ENCODE data around the gene NR4A1. TPM values are rescaled to one million over a fixed set of nuclear protein-coding genes. Genes with fewer than 3 reads are reported as not detected.

The NR4A1 gene
- total and polyA plus RNA-seq, 4 donors = 45.1 to 77.9 (median 62.0) TPM

DNA sequence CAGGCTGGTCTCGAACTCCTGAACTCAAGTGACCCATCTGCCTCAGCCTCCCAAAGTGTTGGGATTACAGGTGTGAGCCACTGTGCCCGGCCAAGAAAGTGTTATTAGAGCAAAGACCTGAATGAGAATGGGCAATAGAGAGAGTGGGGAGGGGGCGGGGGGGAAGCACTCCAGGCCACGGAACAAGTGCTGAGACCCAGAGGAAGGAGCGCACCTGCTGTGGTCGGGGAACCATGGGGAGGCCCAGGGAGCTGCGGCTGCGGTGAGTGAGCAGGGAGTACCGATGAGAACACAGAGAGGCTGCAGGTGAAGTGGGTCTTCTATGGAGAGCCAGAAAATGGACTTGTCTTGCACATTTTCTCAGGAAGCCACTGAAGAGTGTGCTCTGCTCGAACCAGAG, 39.0 kb downstream of the NR4A1 start:
- no peak for DNase-seq
- no peaks in the 10 kb centered on the region for H3K9me3 ChIP-seq (ENCODE audit: control insufficient read depth in 4 of 4, insufficient read depth in 3 of 4, low read length in 3 of 4)
- no peak overlapping the region for H3K9ac ChIP-seq (ENCODE audit: insufficient read depth in 1 of 2, low read length in 2 of 2)
- peaks cover 0 to 2% (median 0%) of the 10 kb centered on the region in 3 donors for H3K27me3 ChIP-seq (ENCODE audit: control insufficient read depth in 3 of 3, insufficient read depth in 3 of 3, low read length in 2 of 3)
- TF ChIP-seq, protein P1, sequence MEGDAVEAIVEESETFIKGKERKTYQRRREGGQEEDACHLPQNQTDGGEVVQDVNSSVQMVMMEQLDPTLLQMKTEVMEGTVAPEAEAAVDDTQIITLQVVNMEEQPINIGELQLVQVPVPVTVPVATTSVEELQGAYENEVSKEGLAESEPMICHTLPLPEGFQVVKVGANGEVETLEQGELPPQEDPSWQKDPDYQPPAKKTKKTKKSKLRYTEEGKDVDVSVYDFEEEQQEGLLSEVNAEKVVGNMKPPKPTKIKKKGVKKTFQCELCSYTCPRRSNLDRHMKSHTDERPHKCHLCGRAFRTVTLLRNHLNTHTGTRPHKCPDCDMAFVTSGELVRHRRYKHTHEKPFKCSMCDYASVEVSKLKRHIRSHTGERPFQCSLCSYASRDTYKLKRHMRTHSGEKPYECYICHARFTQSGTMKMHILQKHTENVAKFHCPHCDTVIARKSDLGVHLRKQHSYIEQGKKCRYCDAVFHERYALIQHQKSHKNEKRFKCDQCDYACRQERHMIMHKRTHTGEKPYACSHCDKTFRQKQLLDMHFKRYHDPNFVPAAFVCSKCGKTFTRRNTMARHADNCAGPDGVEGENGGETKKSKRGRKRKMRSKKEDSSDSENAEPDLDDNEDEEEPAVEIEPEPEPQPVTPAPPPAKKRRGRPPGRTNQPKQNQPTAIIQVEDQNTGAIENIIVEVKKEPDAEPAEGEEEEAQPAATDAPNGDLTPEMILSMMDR (IDR thresholded peaks at IDR 0.05; ENCODE audit: control extremely low read depth, extremely low read depth) = no peak
- no peaks in the 10 kb centered on the region for H3K36me3 ChIP-seq (ENCODE audit: control insufficient read depth in 4 of 4, insufficient read depth in 4 of 4, low read length in 4 of 4)
- no peak overlapping the region for H3K27ac ChIP-seq (ENCODE audit: low read depth in 1 of 2, low read length in 1 of 2)
- no peaks in the 10 kb centered on the region for H3K4me1 ChIP-seq (ENCODE audit: control insufficient read depth in 5 of 5, insufficient read depth in 5 of 5, low read length in 5 of 5)
- 75 to 76% methylated on average over 10 of the region's 10 CpGs for WGBS, 2 donors
- no peak overlapping the region for H3K4me3 ChIP-seq
- ATAC-seq (ENCODE audit: insufficient read depth, low FRiP score) = no peak

DNA sequence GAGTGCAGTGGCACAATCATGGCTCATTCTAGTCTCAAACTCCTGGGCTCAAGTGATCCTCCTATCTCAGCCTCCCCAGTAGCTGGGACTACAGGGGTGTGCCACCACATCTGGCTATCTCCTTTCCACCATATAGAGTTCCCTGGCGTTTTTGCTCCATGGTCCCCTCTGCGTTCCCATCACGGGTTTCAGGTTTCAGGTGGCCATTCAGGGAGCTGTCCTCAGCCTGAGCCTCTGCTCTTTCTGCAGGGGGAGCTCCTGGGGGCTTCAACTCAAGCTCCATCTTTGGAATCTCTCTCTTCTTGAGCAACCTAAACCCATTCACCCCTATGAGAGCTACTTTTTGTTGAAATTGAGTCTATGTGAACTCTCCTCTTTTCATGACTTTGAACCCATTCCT, 39.8 kb downstream of the NR4A1 start:
- no peak overlapping the region for H3K4me3 ChIP-seq
- ATAC-seq (ENCODE audit: insufficient read depth, low FRiP score) (no peak), DNase-seq (no peak)
- TF ChIP-seq, protein P1 (IDR thresholded peaks at IDR 0.05; ENCODE audit: control extremely low read depth, extremely low read depth) = no peak
- no peak overlapping the region for H3K27ac ChIP-seq (ENCODE audit: low read depth in 1 of 2, low read length in 1 of 2)
- H3K9ac ChIP-seq (ENCODE audit: insufficient read depth in 1 of 2, low read length in 2 of 2) = no peak overlapping the region
- 20 to 33% methylated on average over 3 of the region's 3 CpGs for WGBS, 2 donors
- no peaks in the 10 kb centered on the region for H3K36me3 ChIP-seq (ENCODE audit: control insufficient read depth in 4 of 4, insufficient read depth in 4 of 4, low read length in 4 of 4)
- no peaks in the 10 kb centered on the region for H3K4me1 ChIP-seq (ENCODE audit: control insufficient read depth in 5 of 5, insufficient read depth in 5 of 5, low read length in 5 of 5)
- H3K9me3 ChIP-seq (ENCODE audit: control insufficient read depth in 4 of 4, insufficient read depth in 3 of 4, low read length in 3 of 4) = no peaks in the 10 kb centered on the region
- peaks cover 0 to 2% (median 0%) of the 10 kb centered on the region in 3 donors for H3K27me3 ChIP-seq (ENCODE audit: control insufficient read depth in 3 of 3, insufficient read depth in 3 of 3, low read length in 2 of 3)

DNA sequence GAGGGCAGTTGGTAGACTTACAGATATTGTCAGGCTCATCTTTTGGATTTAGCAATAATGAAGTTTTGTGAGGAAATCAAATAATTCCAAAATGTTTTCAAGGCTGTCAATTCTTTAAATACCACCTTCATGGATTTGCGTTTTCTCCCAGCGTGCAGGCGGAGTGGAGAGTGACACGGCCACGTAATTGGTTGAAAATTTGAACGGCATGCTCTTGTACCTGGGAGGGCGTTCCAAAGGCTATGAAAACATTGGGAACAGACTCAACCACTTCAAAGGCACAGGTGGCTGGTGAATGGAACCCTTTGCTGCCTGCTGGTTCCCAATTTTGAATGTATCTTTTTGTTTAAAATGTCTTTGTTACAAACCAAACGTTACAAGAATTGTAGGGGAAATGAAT, 40.6 kb downstream of the NR4A1 start:
- H3K27me3 ChIP-seq (ENCODE audit: control insufficient read depth in 3 of 3, insufficient read depth in 3 of 3, low read length in 2 of 3) = peaks cover 0 to 2% (median 0%) of the 10 kb centered on the region in 3 donors
- H3K27ac ChIP-seq (ENCODE audit: low read depth in 1 of 2, low read length in 1 of 2) = no peak overlapping the region
- DNase-seq (peak; percentile 36 to 63 (median 38)), ATAC-seq (ENCODE audit: insufficient read depth, low FRiP score) (no peak)
- H3K36me3 ChIP-seq (ENCODE audit: control insufficient read depth in 4 of 4, insufficient read depth in 4 of 4, low read length in 4 of 4) = no peaks in the 10 kb centered on the region
- no peaks in the 10 kb centered on the region for H3K4me1 ChIP-seq (ENCODE audit: control insufficient read depth in 5 of 5, insufficient read depth in 5 of 5, low read length in 5 of 5)
- no peak overlapping the region for H3K4me3 ChIP-seq
- H3K9me3 ChIP-seq (ENCODE audit: control insufficient read depth in 4 of 4, insufficient read depth in 3 of 4, low read length in 3 of 4) = no peaks in the 10 kb centered on the region
- TF ChIP-seq, protein P1 (IDR thresholded peaks at IDR 0.05; ENCODE audit: control extremely low read depth, extremely low read depth) = no peak
- WGBS, 2 donors = 65 to 70% methylated on average over 8 of the region's 8 CpGs
- no peak overlapping the region for H3K9ac ChIP-seq (ENCODE audit: insufficient read depth in 1 of 2, low read length in 2 of 2)

DNA sequence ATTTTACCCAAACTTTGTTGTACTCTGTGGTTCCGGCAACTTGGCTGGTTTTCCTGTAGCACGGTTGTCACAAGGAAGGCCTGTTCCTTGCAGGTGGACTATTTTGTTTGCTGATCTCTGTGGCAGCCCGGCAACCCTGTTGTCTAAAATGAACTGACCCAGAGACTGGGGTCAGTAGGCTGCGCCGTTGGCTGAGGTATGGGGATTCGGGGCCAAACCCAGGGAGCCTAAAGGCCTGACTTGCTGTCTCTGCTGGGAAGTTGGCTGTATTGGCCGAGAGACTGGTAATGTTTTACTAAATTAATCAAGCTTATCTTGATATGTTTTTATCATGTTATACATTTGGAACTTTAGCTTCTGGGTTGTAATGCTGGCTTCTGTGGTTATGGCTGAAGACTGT, 42.1 kb downstream of the NR4A1 start:
- Histone ChIP-seq H3K36me3 (ENCODE audit: control insufficient read depth in 4 of 4, insufficient read depth in 4 of 4, low read length in 4 of 4) (no peaks in the 10 kb centered on the region), H3K4me3 (no peak overlapping the region), H3K9me3 (ENCODE audit: control insufficient read depth in 4 of 4, insufficient read depth in 3 of 4, low read length in 3 of 4) (no peaks in the 10 kb centered on the region), H3K4me1 (ENCODE audit: control insufficient read depth in 5 of 5, insufficient read depth in 5 of 5, low read length in 5 of 5) (no peaks in the 10 kb centered on the region), H3K27me3 (ENCODE audit: control insufficient read depth in 3 of 3, insufficient read depth in 3 of 3, low read length in 2 of 3) (peaks cover 0 to 2% (median 0%) of the 10 kb centered on the region in 3 donors), H3K9ac (ENCODE audit: insufficient read depth in 1 of 2, low read length in 2 of 2) (no peak overlapping the region), H3K27ac (ENCODE audit: low read depth in 1 of 2, low read length in 1 of 2) (no peak overlapping the region)
- 80 to 89% methylated on average over 7 of the region's 7 CpGs for WGBS, 2 donors
- DNase-seq = no peak
- no peak for ATAC-seq (ENCODE audit: insufficient read depth, low FRiP score)
- TF ChIP-seq, protein P1 (IDR thresholded peaks at IDR 0.05; ENCODE audit: control extremely low read depth, extremely low read depth) = no peak
